Measurements from ENCODE around the gene LBX2.
A peak's percentile ranks its signal among the peaks of the same experiment; 100 is the strongest.

GRCh38 chr2:74461187-74462053 lies 38.0 kb downstream of the LBX2 start:
- TF ChIP-seq, protein P1, sequence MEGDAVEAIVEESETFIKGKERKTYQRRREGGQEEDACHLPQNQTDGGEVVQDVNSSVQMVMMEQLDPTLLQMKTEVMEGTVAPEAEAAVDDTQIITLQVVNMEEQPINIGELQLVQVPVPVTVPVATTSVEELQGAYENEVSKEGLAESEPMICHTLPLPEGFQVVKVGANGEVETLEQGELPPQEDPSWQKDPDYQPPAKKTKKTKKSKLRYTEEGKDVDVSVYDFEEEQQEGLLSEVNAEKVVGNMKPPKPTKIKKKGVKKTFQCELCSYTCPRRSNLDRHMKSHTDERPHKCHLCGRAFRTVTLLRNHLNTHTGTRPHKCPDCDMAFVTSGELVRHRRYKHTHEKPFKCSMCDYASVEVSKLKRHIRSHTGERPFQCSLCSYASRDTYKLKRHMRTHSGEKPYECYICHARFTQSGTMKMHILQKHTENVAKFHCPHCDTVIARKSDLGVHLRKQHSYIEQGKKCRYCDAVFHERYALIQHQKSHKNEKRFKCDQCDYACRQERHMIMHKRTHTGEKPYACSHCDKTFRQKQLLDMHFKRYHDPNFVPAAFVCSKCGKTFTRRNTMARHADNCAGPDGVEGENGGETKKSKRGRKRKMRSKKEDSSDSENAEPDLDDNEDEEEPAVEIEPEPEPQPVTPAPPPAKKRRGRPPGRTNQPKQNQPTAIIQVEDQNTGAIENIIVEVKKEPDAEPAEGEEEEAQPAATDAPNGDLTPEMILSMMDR (IDR thresholded peaks at IDR 0.05; ENCODE audit: low read depth, low read length) = peak; percentile 49
- TF ChIP-seq, protein P2, sequence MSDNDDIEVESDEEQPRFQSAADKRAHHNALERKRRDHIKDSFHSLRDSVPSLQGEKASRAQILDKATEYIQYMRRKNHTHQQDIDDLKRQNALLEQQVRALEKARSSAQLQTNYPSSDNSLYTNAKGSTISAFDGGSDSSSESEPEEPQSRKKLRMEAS (IDR thresholded peaks at IDR 0.05; ENCODE audit: low read depth, low read length) = no peak
- no peak for TF ChIP-seq POLR2A (IDR thresholded peaks at IDR 0.05; ENCODE audit: extremely low read depth, insufficient read length)
